SU-DHL-6 (cell line): ENCODE results near the gene LYL1.

Experiments used
- H2AFZ ChIP-seq: fragments of 200-600 bp; sonication (generic); 2 replicates; pipeline ENCODE4 v1.6.1; 2014; ENCODE audit warnings: low read depth, mild to moderate bottlenecking, moderate library complexity, mixed read lengths, antibody characterized with exemption, low read length; ENCODE audit not compliant: severe bottlenecking
- H3F3A ChIP-seq: fragments of 200-600 bp; shearing (Covaris generic); 2 replicates; pipeline ENCODE4 v1.6.0; 2016; ENCODE audit warnings: antibody characterized with exemption, mild to moderate bottlenecking; ENCODE audit not compliant: insufficient read depth
- H3K27ac ChIP-seq: fragments of 200-600 bp; sonication (generic); 2 replicates; pipeline ENCODE4 v1.5.1; 2016; ENCODE audit warnings: low read depth, mild to moderate bottlenecking, low read length, moderate library complexity, mixed read lengths
- H3K27me3 ChIP-seq: fragments of 200-600 bp; sonication (generic), shearing (Covaris generic); 2 replicates; pipeline ENCODE4 v1.6.0; 2014; ENCODE audit warnings: mild to moderate bottlenecking, low read length
- H3K36me3 ChIP-seq: fragments of 200-600 bp; sonication (generic); 2 replicates; pipeline ENCODE4 v1.6.1; 2014; ENCODE audit warnings: mild to moderate bottlenecking, low read length, mixed read lengths
- H3K4me2 ChIP-seq: fragments of 300-600, 200-600 bp; shearing (Covaris generic), sonication (generic); 2 replicates; pipeline ENCODE4 v1.6.0; 2014; ENCODE audit warnings: low read length, low read depth, mild to moderate bottlenecking; ENCODE audit not compliant: poor library complexity, severe bottlenecking
- H3K4me3 ChIP-seq: fragments of 200-600 bp; sonication (generic); 2 replicates; pipeline ENCODE4 v1.5.1; 2014; ENCODE audit warnings: antibody characterized with exemption, low read length, mild to moderate bottlenecking, mixed read lengths; ENCODE audit not compliant: insufficient read depth, poor library complexity, severe bottlenecking
- H3K79me2 ChIP-seq: fragments of 200-600 bp; sonication (generic); 2 replicates; pipeline ENCODE4 v1.6.1; 2014; ENCODE audit warnings: mild to moderate bottlenecking, low read length, moderate library complexity; ENCODE audit not compliant: insufficient read depth
- H3K9ac ChIP-seq: fragments of 200-600 bp; sonication (generic); 2 replicates; pipeline ENCODE4 v1.7.0; 2014; ENCODE audit warnings: mild to moderate bottlenecking, low read length
- H3K9me2 ChIP-seq: fragments of 200-600 bp; sonication (generic); replicated peaks from 2 replicates; pipeline ENCODE4 v1.6.1; 2014; ENCODE audit warnings: low read length; ENCODE audit not compliant: insufficient read depth
- H3K9me3 ChIP-seq: fragments of 200-600 bp; sonication (generic); 2 replicates; pipeline ENCODE4 v1.6.1; 2014; ENCODE audit warnings: low read length, mixed read lengths; ENCODE audit not compliant: insufficient read depth
- H4K20me1 ChIP-seq: fragments of 200-600 bp; sonication (generic); 2 replicates; pipeline ENCODE4 v1.6.1; 2014; ENCODE audit warnings: low read depth, mild to moderate bottlenecking, antibody characterized with exemption, low read length, moderate library complexity, mixed read lengths
- CTCF ChIP-seq: fragments of 200-600 bp; sonication (generic); IDR thresholded peaks from one replicate; pipeline ENCODE4 v1.5.1; 2017; ENCODE audit warnings: antibody characterized with exemption, mild to moderate bottlenecking, low read length, moderate library complexity; ENCODE audit not compliant: insufficient read depth, poor library complexity, severe bottlenecking
- EZH2phosphoT487 ChIP-seq: fragments of 200-600 bp; sonication (generic), shearing (Covaris generic); conservative IDR thresholded peaks from 2 replicates; pipeline ENCODE4 v1.6.1; 2018; ENCODE audit warnings: mild to moderate bottlenecking, antibody characterized with exemption, low read length, moderate library complexity, mixed read lengths

LYL1 gene

GRCh38 chr19:13138171-13138915 is 35.7 kb upstream of the LYL1 start:
- no peak overlapping the region for H3K27ac ChIP-seq
- no peaks in the 10 kb centered on the region for H3K79me2 ChIP-seq
- no peak overlapping the region for H3K4me2 ChIP-seq
- no peaks in the 10 kb centered on the region for H3K27me3 ChIP-seq
- no peaks in the 10 kb centered on the region for H3F3A ChIP-seq
- H3K9me2 ChIP-seq = no peaks in the 10 kb centered on the region
- H3K4me3 ChIP-seq = no peak overlapping the region
- peaks cover 4% of the 10 kb centered on the region; the same call in 1 of the 2 replicates for H4K20me1 ChIP-seq
- no peak overlapping the region for H2AFZ ChIP-seq
- TF ChIP-seq EZH2phosphoT487 (no peak), CTCF (no peak)
- no peaks in the 10 kb centered on the region for H3K9me3 ChIP-seq
- H3K36me3 ChIP-seq = no peaks in the 10 kb centered on the region
- no peak overlapping the region for H3K9ac ChIP-seq

- no peaks in the 10 kb centered on the region for H3F3A ChIP-seq
- TF ChIP-seq EZH2phosphoT487 (no peak), CTCF (no peak)
- H3K4me2 ChIP-seq = no peak overlapping the region
Measured at GRCh38 chr19:13137290-13137794, 34.7 kb upstream of the LYL1 start.

GRCh38 chr19:13135068-13136062 is 32.7 kb upstream of the LYL1 start:
- H3K27ac ChIP-seq = no peak overlapping the region
- H3K36me3 ChIP-seq = no peaks in the 10 kb centered on the region
- H3K4me2 ChIP-seq = no peak overlapping the region
- H4K20me1 ChIP-seq = peaks cover 5% of the 10 kb centered on the region; the same call in 1 of the 2 replicates
- H3K79me2 ChIP-seq = peaks cover 17% of the 10 kb centered on the region; the same call in 1 of the 2 replicates
- H3K9ac ChIP-seq = no peak overlapping the region
- no peaks in the 10 kb centered on the region for H3K9me2 ChIP-seq
- TF ChIP-seq CTCF (no peak), EZH2phosphoT487 (no peak)
- H3F3A ChIP-seq = no peaks in the 10 kb centered on the region
- no peaks in the 10 kb centered on the region for H3K9me3 ChIP-seq
- H3K27me3 ChIP-seq = no peaks in the 10 kb centered on the region
- no peak overlapping the region for H2AFZ ChIP-seq
- no peak overlapping the region for H3K4me3 ChIP-seq

More at GRCh38 chr19:13137290-13137794, 34.7 kb upstream of the LYL1 start:
- Histone ChIP-seq H3K27me3 (no peaks in the 10 kb centered on the region), H3K4me3 (no peak overlapping the region), H3K79me2 (peaks cover 7% of the 10 kb centered on the region; the same call in 1 of the 2 replicates), H2AFZ (no peak overlapping the region), H3K36me3 (no peaks in the 10 kb centered on the region), H3K9me3 (no peaks in the 10 kb centered on the region), H3K9me2 (no peaks in the 10 kb centered on the region), H4K20me1 (peaks cover 5% of the 10 kb centered on the region; the same call in 1 of the 2 replicates), H3K27ac (no peak overlapping the region), H3K9ac (no peak overlapping the region)
